ENCODE results near the gene KCNJ4.

Gene KCNJ4

DNA sequence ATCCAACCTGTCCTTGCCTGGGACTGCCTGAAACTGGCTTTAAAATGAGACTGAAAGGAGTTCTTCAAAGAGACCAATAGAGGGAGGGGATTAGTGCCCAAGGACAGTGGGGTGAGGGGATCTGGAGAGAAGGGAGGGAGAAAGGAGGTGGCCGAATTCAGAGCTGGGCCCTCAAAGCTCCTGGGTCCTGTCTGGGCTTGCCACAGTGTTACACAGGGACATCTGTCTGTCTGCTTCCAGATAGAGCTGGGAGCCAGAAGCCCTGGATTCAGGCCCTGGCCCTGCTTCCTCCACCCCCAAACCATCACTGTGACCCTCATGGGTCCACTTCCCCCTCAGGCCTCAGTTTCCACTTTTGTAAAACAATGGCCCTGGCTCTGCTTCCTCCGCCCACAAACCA lies 3.6 kb downstream of the KCNJ4 start:
- no peak for DNase-seq

DNA sequence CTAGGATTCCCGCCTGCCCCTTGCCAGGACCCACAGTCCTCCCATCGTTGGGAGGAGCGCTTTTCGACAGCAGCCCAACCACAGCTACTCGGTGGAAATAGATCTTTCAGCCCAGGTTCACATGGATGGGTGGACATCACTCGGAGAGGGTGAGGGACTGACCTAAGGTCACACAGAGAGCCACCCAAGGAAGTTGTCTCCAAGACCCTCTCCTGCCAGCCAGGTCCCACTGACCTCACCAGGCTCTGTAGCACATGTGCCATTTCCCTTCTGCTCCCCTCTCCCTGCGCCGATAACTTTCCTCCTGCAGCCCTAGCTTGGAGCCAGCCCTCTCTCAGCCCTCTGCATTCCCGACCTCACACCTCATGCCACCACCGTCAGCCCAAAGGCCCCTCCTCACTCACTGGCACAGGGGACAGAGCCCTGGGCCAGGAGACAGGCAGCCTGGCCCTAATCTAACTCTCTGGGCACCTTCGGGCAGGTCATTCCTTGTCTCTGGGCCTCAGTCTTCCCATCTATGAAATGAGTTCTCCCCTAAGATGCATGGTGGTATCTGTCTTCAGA lies 4.7 kb downstream of the KCNJ4 start:
- DNase-seq = no peak

DNA sequence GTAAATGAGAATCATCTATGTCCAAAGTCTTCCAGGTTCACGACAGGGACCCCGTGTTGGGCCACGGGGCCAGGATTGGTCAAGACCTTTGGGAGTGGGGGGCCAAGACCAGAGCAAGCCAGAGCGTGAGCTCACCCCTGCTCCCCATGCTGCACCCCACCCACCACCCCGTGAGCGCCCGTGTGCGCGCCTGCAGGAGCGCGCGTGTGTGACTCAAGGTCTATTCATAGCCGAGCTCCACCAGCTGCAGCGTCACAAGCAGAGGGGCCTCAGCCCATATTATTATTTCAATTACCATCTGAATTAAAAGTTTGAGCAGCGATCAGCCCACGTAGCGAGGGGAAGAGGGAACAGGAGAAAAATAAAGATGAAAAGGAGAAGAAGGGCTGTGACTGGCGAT lies 5.2 kb downstream of the KCNJ4 start:
- no peak for DNase-seq

DNA sequence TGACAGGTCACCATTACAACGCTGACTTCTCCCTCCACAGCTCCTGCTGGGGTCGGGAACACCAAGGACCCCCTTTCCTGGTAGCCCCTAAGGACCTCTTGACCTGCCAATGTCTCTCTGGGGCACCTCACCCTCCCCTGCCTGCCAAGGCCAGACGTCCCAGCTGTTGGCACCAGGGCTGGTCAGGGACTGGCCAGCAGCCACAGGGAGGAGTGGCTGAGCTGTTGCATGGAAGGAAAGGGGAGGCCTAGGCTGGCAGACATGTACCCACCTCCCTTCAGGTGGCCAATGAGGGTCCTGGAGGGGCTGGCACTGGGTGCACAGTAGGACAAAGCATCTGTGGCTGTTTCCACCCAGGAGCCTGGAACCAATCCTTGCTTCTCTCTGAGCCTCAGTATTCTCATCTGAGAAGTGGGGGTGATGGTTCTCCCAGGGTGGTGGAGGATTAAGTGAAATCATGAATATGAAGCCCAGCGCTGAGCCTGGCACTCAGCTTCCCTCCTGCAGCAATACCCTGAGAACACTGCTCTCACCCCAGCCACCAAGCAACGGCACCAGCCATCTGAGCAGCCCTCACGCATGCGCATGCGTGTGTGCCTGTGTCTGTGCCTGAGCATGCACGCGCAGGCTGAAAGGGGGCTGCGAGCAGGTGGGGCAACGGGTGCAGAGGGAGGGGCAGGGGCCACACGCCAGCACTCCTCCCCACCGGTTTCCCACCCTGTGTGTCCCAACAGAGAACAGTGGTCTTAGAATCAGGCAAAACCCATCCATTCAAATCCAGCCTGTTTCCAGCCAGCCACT lies 5.9 kb downstream of the KCNJ4 start:
- no peak for DNase-seq

DNA sequence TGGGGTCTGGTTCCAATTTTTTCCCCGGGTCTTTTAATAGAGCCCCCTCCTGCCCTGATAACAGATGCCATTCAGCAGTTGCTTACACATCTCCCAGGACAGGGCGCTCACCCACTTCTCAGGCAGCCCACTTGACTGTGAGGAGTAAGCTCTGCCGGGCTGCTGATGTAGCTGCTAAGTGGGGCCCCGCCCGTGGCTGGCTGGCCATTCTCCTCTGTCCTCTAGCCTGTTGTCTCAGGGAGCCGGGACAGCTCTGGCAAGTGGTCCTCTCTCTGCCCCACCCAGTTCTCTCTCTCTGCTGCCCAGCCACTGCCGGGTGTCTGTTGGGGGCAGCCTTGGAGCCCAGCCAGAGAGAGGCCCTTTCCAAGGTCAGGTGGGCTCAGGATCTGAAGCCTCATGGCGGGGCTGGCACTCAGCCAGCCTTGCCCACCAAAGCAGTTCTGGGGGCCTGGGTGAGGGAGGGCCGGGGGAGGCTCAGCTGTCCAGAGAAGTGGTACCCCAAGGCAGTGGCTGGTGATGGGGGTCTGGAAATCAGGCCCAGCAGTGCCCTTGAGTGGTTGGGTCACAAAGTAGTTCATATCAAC lies 8.9 kb downstream of the KCNJ4 start:
- DNase-seq = no peak

DNA sequence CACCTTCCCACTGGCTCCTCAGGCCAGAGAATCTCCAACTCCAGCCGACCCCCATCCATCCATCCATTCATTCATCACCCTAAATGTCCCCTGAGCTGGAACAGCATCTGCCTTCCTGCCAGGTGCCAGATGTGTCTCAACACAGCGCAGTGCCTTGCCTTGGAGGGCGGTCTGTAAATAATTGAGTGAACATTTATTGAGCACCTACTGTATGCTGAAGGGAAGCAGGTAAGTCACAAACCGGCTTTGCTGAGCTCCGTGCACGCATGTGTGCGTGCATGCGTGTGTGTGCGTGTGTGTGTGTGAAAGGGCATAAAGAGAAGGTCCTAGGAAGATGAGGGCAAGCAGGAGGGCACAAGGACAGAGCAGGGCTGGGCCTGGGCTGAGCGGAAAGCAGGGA lies 10.2 kb downstream of the KCNJ4 start:
- DNase-seq = no peak

DNA sequence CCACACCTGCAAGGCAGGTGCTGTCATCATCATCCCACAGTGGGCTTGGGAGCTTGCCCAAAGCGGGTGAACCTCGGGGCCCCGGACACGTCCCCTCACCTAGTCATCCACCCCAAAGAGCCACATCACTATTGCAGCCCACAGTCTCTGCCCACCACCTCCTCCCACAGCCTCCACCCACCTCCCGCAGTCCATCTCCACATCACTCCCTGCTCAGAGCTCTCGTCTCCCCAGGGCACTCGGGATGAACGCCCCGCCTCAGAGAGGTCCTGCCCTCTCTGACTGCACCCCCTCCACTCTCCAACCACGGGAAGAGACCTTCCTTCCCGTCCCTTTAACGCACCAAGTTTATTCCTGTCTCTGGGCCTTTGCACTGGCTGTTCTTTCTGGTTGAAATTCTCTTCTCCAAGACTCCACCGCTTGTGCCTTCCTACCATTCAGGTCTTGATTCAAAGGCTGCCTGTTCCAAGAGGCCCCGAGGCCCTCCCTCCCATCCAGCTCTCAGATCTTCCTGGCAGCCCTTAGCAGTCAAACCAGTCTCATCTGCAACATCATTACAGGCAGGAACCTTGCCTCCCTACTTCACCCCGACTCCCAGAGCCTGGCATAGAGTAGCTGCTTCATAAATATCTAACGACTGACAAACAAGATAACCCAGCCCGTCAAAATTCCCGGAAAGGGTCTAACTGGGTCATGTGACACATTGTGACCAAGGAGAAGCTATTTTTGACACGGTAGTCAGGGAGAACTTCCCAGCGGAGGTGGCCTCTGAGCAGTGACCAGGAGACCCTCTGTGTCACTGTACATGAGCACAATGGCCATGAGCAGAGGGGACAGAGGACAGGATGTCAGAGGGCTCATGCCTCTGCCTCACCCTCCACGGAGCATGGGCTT lies 11.1 kb downstream of the KCNJ4 start:
- DNase-seq = no peak

DNA sequence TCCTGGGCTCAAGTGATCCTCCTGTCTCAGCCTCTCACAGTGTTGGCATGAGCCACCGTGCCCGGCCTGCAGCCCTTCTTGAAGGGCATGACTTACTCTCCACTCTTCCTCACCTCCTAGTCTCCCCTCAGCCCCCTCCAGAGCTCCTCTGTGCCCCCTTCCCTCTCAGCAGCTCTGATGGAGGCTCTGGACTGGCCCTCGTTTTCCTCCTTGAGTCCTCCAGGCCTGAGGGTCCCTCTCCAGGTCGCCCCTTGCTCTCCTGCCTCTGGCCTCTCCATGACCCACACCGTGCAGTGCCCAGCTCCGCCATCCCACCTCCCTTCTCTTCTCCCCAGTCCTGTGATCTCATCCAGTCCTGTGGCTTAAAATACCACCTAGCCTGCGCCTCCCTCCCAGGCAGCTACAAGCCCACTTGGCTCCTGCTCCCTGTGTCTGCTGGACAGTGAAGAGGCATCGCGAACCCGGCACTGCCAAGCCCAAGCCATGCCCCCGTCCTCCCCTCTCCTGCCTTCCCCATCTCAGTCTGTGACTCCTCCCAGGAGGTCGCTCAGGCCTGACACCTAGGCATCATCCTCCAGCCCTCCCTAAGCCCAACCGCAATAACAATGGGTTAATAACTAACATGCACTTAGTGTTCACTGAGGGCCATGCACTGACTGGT lies 11.9 kb downstream of the KCNJ4 start:
- DNase-seq = no peak

DNA sequence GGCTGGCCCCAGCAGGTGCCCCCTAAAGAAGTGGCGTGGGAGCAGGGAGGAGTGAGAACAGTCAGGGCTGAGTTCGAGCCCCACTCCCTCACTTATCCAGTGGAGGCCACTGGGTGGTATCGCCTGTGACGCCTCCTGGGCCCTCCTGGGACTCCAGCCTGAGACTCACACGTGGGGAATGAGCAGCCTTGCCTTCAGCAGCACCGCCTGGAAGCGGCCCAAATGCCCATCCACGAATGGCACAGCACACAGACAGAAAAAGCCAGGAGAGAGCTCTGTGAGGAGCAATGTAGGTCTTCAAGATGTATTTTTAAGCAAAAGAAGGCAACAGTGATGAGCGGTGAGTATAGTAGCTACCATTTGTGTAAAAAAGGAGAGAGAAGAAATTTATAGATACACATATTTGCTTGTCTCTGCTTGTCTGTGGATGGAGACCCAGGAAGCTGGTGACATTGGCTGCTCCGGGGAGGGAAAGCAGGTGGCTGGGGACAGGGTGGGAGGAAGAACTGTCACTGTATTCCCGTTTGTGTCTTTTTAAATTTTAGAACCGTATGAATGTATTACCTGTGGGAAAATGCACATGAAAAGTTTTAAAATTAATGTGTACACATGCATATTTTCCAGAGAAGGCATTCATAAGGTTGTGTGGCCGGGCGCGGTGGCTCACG lies 13.2 kb downstream of the KCNJ4 start:
- DNase-seq = no peak

DNA sequence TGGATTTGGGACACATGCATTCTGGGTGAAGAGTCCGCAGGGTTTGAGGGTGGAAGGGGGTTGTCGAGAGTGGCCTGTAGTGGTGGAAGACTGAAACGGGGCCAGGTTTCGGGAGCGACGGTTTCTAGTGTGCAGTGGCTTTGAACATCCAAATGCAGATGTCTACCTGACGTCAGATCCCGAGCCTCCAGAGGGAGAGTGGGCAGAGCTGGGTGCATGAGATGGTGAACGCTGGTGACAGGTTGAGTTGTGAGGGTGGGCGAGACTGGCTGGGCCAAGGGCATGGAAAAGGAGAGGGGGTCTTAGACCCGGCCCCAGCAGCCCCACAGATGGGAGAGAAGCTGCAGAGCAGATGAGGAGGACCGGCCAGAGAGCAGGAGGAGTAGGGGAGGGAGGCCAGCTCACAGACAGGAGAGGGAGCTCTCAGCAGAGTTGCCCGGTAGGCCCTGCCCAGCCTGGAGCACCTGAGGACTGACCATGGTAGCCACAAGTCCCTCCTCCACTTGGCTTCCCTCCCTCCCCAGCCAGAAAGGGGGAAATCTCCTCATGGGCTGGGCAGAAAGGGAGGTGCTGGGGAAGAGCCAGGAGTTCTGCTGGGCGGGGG lies 14.2 kb downstream of the KCNJ4 start:
- no peak for DNase-seq

DNA sequence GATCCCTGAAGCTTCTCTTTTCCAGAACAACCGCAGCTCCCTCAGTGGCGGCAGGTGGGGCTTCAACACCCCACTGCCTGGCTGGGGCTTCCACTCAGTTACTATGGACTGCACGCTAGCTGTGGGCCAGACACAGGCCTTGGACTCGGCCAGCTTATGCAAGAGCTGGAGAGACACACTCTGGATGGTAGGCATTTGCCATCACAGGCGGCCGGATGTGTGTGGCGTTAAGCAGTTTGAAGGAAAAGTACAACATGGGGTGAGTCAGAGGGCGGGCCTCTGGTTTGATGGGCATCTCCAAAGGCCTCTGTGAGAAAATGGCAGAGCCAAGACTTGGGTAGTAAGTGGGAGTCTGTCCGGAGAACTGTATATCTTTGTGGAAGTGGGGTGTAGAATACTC lies 17.6 kb downstream of the KCNJ4 start:
- no peak for DNase-seq

DNA sequence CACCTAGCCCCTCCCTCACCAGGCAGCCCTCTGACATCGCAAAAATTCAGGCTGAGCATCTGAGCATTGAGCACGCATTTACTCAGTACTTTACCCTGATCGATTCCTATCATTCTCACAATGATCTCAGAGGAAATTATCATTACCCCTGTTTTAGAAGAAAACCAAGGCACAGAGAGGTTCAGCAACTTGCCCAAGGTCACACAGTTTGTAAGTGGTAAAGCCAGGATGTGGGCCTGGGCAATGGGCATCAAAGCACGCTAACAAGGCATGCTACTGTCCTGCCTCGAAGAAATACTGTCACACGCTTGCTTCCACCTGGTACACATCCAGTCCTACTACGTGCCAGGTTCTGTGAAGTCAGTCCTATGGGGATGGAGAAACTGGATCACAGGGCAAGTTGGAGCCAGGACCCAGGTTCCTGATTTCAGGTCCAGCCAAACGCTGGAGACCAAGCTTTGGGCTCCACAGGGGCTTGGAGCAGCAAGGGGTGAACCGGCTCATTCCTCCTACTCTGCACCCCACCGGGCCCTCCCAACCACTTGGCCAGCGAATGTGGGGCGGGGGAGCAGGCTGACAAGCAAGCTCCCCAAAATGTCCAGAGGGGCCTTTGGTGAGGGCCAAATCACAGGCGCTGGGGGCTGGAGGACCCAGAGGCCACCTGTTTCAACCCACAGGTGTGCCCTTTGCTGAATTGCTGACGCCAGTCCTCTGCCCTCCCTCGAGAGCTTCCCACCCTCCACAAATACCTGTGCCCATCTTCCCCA lies 18.2 kb downstream of the KCNJ4 start:
- DNase-seq = no peak

DNA sequence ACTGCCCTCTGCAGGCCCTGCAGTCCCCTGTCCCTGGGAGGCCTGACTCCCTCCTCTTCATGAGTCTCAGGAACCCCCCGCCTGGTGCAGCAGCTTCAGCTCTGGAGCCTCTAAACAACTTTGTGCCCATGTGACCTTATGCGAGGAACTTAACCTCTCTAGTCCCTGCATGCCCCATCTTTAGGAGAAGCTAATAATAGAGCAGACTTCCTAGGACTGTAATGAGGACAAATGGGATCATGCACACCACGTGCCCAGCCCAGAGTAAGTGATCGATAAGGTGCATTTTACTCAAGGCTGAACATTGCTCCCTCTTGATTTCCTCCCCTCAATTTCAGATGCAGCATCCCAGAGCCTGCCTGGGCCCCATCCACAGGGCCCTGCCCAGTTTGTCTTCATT lies 19.0 kb downstream of the KCNJ4 start:
- no peak for DNase-seq

DNA sequence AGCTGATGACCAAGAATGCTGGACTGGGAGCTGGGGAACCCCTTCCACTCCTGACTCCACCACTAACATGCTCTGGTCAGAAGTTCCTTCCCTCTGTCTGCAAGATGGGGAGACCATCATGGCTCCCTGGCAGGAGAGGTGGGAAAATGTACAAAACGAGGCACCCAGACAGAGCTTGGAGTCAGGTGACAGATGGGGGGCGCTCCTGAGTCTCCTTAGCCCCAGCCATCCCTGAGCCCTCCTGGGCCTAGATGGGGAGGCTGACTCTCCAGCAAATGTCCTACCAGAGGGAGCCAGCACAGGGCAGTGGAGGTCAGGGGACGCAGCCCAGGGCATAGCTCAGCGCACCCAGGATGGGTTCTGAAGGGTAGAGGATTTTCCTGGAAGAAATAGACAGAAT lies 20.0 kb downstream of the KCNJ4 start:
- no peak for DNase-seq

DNA sequence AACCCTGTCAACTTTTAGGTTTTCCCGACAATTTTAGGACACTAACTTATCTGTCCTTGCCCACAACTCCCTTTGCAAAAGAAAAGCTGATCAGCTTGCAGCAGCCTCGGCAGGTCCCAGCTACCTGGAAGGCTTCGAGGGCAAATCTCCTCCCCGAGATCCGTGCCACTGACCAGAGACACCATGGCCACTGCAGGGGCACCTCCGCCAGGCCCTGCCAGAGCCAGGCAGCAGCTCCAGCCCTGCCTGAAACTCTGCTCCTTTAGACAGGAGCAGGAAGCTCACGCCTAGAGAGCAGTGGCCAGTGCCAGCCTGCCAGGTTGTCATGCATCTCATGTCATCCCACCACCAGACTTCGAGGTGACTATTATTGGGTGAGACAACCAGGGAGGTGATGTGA lies 21.1 kb downstream of the KCNJ4 start:
- no peak for DNase-seq

DNA sequence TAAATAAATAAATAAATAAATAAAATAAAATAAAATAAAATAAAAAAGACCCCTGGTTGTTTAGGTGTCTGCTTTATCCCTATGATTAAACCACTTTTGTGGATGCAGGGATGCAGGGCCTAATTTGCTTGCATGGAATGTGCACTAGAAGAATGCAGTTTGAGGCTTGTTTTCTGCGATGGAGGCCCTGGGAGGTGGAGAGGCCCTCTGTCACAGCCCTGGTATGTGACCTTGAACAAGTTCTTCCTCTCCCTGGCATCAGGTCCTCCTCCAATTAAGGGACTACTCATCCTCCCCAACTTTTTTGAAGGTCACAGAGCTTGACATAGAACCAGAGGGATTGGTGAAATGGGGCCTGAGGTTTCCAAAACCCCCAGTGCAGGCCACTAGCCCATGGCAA lies 22.7 kb downstream of the KCNJ4 start:
- DNase-seq = no peak

DNA sequence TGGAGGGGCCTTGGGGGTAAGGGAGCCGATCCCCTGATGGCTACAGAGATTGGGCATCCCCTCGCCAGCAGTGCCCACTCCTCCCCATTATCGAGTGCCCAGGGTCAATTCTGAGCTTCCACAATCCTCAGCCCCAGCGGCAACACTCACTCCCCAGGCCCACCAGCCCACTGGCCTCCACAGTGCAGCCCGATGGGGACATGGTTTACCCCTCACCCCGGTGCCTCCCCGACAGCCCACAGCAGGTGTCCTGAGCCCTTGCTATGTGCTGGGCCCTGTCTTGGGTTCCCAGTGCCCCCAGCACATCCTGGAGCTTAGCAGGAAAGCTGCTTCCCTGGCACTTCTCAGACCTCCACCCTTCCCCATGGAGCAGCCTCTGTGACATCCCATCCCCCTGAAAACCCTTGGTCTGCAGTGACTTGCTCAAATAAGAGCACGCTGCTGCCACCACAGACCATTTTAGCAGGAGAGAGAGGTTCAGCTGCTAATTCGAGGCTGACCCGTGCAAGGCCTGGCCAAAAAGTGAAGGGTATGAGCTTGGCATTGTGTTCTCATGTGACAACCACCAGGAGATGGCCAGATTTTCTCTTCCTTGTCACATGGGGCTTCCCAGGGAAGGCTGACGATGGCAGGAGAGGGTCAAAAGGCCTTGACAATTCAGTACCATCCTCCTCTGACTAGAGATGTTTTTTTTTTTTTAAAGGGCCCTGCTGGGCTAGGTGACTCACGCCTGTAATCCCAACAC lies 23.6 kb downstream of the KCNJ4 start:
- DNase-seq = no peak

DNA sequence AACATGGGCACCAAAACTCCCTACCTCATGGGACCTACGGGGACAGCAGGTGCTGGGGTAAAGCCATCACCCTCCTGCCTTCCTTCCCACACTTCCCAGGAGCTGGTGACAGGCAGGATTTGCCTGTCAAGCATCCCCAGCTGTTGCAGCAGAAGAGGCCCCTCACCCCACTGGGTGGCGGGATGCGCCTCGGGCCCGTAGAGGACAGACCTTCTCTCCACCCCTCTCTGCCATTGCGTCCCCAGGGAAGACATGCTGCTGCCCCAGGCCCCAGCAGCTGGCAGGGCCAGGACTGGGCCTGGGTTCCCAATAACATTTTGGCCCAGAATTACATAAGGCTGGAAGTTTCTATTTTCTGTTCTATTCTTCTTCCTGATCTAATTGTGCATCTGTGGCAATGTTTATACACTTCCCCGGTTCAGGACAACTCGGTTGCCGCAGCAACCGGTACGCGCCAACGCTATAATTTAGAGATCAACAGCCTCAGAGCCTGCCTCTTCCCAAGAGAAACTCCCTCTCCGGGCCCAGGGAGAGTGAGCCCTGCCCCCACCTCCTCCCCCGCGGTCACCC lies 25.4 kb downstream of the KCNJ4 start:
- DNase-seq = no peak

DNA sequence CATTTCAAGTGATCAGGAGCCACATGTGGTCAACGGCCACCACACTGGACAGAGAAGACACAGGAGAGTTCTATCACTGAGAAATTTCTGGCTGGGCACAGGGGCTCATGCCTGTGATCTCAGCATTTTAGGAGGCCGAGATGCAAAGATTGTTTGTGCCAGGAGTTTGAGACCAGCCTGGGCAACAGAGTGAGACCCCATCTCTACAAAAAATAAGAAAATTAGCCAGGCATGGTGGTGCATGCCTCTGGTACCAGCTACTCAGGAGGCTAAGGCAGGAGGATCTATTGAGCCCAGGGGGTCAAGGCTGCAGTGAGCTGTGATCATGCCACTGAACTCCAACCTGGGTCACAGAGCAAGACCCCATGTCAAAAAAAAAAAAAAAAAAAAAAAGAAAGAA lies 26.3 kb downstream of the KCNJ4 start:
- DNase-seq = no peak

DNA sequence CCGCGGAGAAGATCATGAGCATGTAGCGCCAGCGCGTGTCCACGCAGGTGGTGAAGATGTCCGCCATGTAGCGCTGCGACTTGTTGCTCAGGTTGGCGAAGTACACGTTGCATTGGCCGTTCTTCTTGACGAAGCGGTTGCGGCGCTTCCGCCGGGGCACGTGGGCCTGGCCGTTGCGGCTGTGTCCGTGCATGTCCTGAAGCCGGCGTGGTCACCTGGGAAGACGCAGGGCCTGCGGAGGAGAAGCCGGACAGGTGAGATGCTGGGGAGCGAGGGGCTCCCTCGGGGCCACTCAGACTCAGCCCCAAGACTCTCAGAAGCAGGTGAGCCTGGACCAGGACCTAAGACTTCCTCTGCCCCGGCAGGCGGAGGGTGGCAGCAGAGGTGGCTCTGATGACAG lies 27.1 kb downstream of the KCNJ4 start:
- DNase-seq = no peak

All from DMS79 (cell line).